GM12874 (cell line): ENCODE measurements around the gene PLS3.

Experiments
- CTCF ChIP-seq: IDR thresholded peaks from 2 replicates; pipeline ENCODE4 v1.5.1; 2011; ENCODE audit warnings: low read depth, mild to moderate bottlenecking, control low read depth, low read length, moderate library complexity; ENCODE audit not compliant: insufficient read depth

Gene PLS3

DNA sequence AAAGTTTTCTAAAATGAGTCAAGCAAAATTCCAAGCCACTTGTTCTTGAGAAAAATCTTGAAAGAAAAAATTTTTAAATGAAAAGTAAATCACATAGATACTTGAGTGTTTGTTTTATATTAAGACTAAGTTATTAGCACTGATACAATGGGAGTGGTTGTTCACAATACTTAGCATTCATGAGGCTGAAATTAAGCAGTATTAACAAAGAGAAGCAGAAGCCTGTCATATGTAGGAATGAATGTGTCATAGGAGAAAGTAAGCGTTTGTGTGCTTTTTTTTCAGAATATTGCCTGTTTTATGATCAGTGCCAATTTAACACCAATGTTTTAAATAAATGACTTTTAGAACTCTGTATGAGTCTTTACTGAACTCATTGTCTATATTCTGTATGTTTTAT lies 37.6 kb downstream of the PLS3 start:
- TF ChIP-seq CTCF = no peak

DNA sequence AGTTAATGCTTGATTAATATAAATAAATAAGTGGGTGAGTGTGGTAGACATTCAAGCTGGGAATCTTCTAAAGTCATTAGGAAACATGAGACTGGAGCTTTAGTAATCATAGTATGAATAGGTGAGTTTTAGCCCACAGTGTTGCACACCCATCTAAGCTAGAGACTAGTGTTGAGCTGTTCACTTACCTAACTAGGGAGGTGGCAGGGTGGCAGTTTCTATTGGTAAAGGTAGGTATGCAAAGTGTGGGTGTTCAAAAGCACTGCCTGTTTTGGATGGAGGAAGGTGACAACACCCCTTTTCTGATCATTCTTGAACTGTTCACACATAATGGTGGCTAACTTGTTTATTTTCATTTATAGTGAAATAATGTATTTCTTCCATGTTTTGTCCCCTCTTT lies 41.3 kb downstream of the PLS3 start:
- no peak for TF ChIP-seq CTCF

GRCh38 chrX:115602729-115603389 lies 41.9 kb downstream of the PLS3 start:
- no peak for TF ChIP-seq CTCF

GRCh38 chrX:115603534-115604074 lies 42.6 kb downstream of the PLS3 start:
- no peak for TF ChIP-seq CTCF

GRCh38 chrX:115606861-115607260 lies 45.9 kb downstream of the PLS3 start:
- no peak for TF ChIP-seq CTCF

DNA sequence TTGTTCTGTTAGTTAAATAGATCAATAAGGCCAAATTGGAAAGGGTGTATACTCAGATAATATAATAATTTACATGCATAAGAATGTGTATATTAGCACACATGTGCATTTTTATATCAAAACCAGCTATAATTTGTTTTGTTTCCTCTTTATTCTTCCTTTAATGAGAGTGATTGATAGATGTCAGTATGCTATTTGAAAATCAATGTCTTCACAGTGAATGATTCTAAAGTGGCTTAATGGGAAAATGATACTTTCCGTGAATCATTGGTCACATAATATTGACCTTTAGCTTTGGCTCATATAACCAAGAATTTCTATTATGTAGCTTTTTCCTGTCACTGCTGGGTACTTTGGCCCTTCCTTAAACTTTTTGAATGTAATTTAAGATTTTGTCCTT lies 48.6 kb downstream of the PLS3 start:
- no peak for TF ChIP-seq CTCF

- TF ChIP-seq CTCF = no peak
These were observed 56.1 kb downstream of the PLS3 start for GRCh38 chrX:115616943-115617563.
